Muscle of leg (tissue), 11 donors: Measurements from ENCODE around the gene TNNT1. TPM values are rescaled to one million over a fixed set of nuclear protein-coding genes. Genes with fewer than 3 reads are reported as not detected.

Source experiments
- DNase-seq: peaks from one replicate; pipeline ENCODE4 v3.0.0; 2013
- H3K27ac ChIP-seq: one replicate; pipeline ENCODE4 v1.5.1; 2013; ENCODE audit warnings: mild to moderate bottlenecking, low read length, control low read depth
- H3K27me3 ChIP-seq: one replicate; pipeline ENCODE4 v1.6.1; 2013; ENCODE audit warnings: low read length; ENCODE audit not compliant: control insufficient read depth, insufficient read depth
- H3K36me3 ChIP-seq: one replicate; pipeline ENCODE4 v1.6.1; 2013; ENCODE audit warnings: low read length; ENCODE audit not compliant: control insufficient read depth, insufficient read depth
- H3K4me1 ChIP-seq: one replicate; pipeline ENCODE4 v1.6.1; 2013; ENCODE audit warnings: low read length; ENCODE audit not compliant: control insufficient read depth, insufficient read depth
- H3K4me3 ChIP-seq: one replicate; pipeline ENCODE4 v1.5.1; 2013; ENCODE audit warnings: low read length, control low read depth
- H3K9me3 ChIP-seq: replicated peaks from 2 replicates; pipeline ENCODE4 v1.6.1; 2013; ENCODE audit warnings: low read depth, low read length; ENCODE audit not compliant: control insufficient read depth
- WGBS: methylation state at CpG from one replicate; pipeline ENCODE4 v1.1.5; 2013; ENCODE audit warnings: missing lambda C conversion rate; ENCODE audit not compliant: insufficient coverage; 5-methylcytosine and 5-hydroxymethylcytosine counted together
- polyA plus RNA-seq, 8 donors: library from polyadenylated mRNA; unstranded; fragments of 120-200 nt; gene quantifications; one replicate each; pipeline versions ENCODE4 v1.2.1 to v1.2.3, GENCODE V29; 2013; ENCODE audit warnings: inconsistent platforms in 1 of 8, low replicate concordance in 1 of 8; ENCODE audit not compliant: insufficient read length in 8 of 8, insufficient read depth in 1 of 8
- total RNA-seq: library from RNA; stranded (reverse); fragments of 120-200 nt; gene quantifications from one replicate; pipeline ENCODE4 v1.2.4, GENCODE V29; 2013

TNNT1 gene
- total and polyA plus RNA-seq, 9 donors = 387 to 1,171 (median 597) TPM

GRCh38 chr19:55097864-55098715, 50.9 kb downstream of the TNNT1 start:
- Histone ChIP-seq H3K27ac (no peak overlapping the region), H3K36me3 (peaks cover 57% of the 10 kb centered on the region), H3K9me3 (peaks cover under 1% of the 10 kb centered on the region), H3K4me3 (no peak overlapping the region), H3K27me3 (no peaks in the 10 kb centered on the region), H3K4me1 (peaks cover 7% of the 10 kb centered on the region)
- WGBS = 92% methylated on average over 20 of the region's 23 CpGs
- no peak for DNase-seq

DNA sequence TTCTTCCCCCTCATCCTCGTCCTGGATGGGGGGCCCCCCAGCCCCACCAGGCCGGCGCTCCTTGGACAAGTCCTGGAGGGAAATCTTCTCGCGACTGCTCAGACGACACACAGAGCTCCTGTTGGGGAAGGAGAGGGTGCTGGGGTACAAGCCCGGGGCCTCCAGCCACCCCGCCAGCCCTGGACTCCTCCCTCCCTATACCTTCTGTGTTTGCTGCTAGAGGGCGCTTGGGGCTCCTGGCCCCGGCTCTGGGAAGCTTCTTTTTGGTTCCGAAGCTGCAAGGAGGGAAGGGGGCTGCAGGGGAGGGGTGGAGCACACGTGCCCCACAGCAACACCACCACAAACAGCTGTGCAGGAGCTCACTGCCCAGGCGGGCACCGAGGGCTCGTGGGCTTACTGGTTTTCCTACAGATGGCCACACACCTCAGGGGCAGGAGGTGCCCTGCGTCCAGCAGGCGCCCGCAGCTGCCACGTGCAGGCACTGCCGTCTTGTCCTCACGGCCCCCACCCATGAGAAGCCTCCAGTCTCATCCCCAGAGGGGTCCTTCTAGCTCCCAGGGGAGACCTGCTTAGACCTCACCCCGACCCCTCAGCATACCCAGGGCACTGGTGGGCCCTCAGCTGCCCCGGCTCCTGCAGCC, 52.8 kb downstream of the TNNT1 start:
- Histone ChIP-seq H3K27ac (no peak overlapping the region), H3K36me3 (peaks cover 56% of the 10 kb centered on the region), H3K4me1 (peaks cover 7% of the 10 kb centered on the region), H3K27me3 (no peaks in the 10 kb centered on the region), H3K4me3 (no peak overlapping the region), H3K9me3 (no peaks in the 10 kb centered on the region)
- DNase-seq = no peak
- WGBS = 69% methylated on average over 12 of the region's 23 CpGs

DNA sequence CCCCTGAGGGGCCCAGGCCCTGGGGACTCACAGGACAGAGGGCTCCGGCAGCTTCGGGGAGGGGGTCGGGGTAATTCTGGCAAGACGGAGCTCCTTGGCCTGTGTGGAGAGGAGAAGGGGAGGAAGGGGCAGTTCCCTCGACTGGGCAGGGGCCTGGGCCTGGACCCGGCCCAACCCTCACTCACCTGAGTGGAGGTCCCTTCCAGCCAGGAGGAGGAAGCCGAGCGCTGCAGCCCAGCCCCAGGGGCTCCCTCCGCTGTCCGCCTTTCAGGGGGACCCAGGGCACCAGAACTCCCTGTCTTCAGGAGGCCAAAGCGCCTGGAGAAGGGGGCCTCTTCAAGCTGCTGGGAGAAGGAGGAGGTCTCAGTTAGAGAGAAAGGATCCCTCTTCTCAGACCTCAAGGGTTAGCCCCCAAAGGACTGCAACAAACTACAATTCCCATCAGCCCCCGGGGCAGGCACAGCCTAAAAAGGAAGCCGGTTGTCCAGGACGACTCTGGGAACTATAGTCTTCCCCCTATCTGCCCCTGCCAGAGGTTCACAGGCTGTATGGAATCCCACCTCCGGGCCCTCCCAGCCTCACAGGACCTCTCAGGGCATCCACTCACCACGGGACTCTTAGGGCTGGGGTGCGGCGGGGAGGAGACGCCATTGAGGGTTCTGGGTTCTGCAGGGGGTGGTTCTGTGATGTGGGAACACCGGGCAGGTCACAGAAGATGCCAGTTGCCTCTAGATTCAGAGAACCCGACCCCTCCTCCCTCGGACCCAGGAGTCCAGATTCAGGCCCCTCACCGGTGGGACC, 53.5 kb downstream of the TNNT1 start:
- H3K4me3 ChIP-seq = no peak overlapping the region
- H3K27ac ChIP-seq = no peak overlapping the region
- no peaks in the 10 kb centered on the region for H3K9me3 ChIP-seq
- WGBS = 56% methylated on average over 5 of the region's 23 CpGs
- peaks cover 7% of the 10 kb centered on the region for H3K4me1 ChIP-seq
- no peak for DNase-seq
- H3K36me3 ChIP-seq = peaks cover 58% of the 10 kb centered on the region
- no peaks in the 10 kb centered on the region for H3K27me3 ChIP-seq

DNA sequence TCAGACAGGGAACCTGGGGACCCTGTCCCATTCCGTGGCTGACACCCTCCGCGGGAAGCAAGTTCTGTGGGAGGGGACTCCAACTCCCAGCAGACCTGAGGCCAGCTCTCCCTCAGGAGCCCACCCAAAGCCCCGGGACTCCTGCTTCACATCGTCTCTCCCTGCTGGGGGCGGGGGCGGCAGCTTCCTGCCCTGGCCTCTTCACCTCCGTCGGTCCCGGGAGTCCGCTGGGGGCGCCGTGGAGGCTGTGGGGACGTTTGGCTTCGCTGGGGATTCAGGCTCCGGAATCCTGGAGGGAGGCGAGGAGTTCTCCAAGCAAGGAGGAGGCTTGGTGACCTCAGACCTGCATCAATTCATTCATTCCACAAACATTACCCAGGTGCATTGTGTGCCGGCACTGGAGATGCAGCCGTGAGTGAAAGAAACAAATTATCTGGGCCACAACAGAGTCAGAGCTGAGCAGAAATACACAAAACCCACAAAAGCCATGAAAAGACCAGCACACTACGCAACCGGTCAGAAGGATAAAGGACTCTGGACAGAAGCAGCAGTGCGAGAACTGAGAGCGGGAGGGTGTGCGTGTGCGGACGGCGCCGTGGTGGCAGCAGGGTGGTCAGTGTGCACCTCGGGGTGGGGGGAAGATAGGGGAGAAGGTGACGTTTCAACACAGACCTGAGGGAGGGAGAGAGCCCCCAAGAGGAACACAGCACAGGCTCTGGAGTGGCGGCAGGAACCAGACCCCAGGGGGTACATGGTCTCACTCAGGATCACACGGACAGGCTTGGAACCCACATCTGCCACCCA, 54.3 kb downstream of the TNNT1 start:
- whole genome bisulfite sequencing = 78% methylated on average over 16 of the region's 32 CpGs
- no peak overlapping the region for H3K27ac ChIP-seq

GRCh38 chr19:55092423-55093318, 56.3 kb downstream of the TNNT1 start:
- peaks cover 8% of the 10 kb centered on the region for H3K27me3 ChIP-seq

More for the DNA sequence above, 54.3 kb downstream of the TNNT1 start:
- Histone ChIP-seq H3K36me3 (peaks cover 66% of the 10 kb centered on the region), H3K27me3 (no peaks in the 10 kb centered on the region), H3K9me3 (no peaks in the 10 kb centered on the region), H3K4me3 (no peak overlapping the region), H3K4me1 (peaks cover 4% of the 10 kb centered on the region)
- no peak for DNase-seq

DNA sequence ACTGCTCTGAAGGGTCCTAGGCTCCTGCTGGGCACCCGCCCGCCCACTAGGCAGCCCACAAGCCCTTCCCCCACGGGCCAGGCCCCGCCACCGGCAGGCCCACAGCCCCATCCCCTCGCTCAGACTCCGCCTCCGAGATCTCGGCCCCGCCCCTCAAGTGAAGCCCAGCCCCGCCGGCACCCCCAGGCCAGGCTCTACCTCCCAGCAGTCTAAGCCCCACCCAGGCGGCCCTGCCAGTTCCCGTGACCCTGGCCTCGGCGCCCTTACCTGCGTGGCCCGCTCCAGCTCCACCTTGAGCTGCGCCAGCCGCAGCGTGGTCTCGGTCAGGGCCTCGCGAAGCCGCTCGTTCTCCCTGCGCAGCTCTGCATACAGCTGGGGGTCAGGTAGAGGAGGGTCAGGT, 57.1 kb downstream of the TNNT1 start:
- no peak overlapping the region for H3K4me3 ChIP-seq
- no peaks in the 10 kb centered on the region for H3K9me3 ChIP-seq
- peaks cover 15% of the 10 kb centered on the region for H3K27me3 ChIP-seq
- H3K27ac ChIP-seq = no peak overlapping the region
- DNase-seq = no peak
- 63% methylated on average over 18 of the region's 27 CpGs for WGBS
- peaks cover 19% of the 10 kb centered on the region for H3K4me1 ChIP-seq
- peaks cover 50% of the 10 kb centered on the region for H3K36me3 ChIP-seq

More at GRCh38 chr19:55092423-55093318, 56.3 kb downstream of the TNNT1 start:
- DNase-seq = no peak
- 82% methylated on average over 15 of the region's 49 CpGs for WGBS
- Histone ChIP-seq H3K36me3 (peaks cover 50% of the 10 kb centered on the region), H3K4me3 (no peak overlapping the region), H3K9me3 (no peaks in the 10 kb centered on the region), H3K27ac (no peak overlapping the region), H3K4me1 (peaks cover 12% of the 10 kb centered on the region)

DNA sequence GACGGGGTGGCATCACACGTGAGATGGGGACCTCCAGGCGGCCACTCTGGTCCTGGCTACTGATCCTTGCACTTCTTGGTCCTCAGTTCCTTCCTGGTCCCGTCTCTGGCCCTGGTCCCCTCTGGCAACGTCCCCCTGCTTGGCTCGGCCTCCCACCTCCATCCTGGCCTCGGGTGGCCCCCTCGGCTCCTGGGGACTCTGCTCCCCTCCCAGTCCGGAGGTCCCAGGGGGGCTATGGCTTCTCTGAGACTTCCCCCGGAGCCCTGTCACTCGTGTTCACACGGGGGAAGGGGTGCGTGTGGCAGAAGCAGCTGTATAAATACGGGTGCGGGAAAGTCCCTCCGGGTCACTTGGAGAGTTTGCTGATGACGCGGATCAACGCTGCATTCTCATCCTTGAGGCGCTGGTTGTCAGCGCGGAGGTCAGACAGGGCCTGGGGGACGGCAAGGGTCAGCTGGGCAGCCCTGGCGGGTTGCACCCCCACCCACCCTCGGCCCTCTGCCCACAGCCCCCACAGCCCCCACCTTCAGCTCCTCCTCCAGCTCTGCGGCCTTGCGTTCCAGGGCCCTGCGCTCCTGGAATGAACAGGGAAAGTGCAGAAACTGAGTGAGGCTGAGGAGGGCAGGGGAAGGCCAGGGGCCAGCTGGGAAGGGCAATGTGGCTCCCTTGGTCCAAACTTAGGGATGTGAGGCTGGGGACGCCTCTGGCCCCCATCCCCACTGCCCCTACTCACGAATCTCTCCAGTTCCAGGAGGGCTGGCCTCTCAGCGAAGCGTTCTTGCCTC, 57.7 kb downstream of the TNNT1 start:
- Histone ChIP-seq H3K27ac (no peak overlapping the region), H3K9me3 (no peaks in the 10 kb centered on the region), H3K27me3 (peaks cover 22% of the 10 kb centered on the region), H3K36me3 (peaks cover 50% of the 10 kb centered on the region), H3K4me1 (peaks cover 24% of the 10 kb centered on the region), H3K4me3 (no peak overlapping the region)
- 85% methylated on average over 23 of the region's 32 CpGs for WGBS
- DNase-seq = peak; percentile 22

GRCh38 chr19:55090564-55090963, 58.4 kb downstream of the TNNT1 start:
- WGBS = 89% methylated on average over 12 of the region's 13 CpGs
- H3K27me3 ChIP-seq = peaks cover 29% of the 10 kb centered on the region
- peaks cover 46% of the 10 kb centered on the region for H3K36me3 ChIP-seq
- no peaks in the 10 kb centered on the region for H3K9me3 ChIP-seq
- H3K27ac ChIP-seq = no peak overlapping the region
- no peak for DNase-seq
- peaks cover 31% of the 10 kb centered on the region for H3K4me1 ChIP-seq
- no peak overlapping the region for H3K4me3 ChIP-seq
